HG03045 (cell line): ENCODE results near the gene ETS1.

Experiments used
- ATAC-seq: cut with Tn5 transposase; IDR thresholded peaks from one replicate; pipeline ENCODE4 v1.9.1; 2021; ENCODE audit warnings: mild to moderate bottlenecking, moderate library complexity; ENCODE audit not compliant: unreplicated experiment

The ETS1 gene

GRCh38 chr11:128548649-128549255 lies 38.6 kb downstream of the ETS1 start:
- no peak for ATAC-seq

- no peak for ATAC-seq
These were observed 39.3 kb downstream of the ETS1 start for GRCh38 chr11:128547946-128548648.

- no peak for ATAC-seq
These were observed 40.4 kb downstream of the ETS1 start for GRCh38 chr11:128546916-128547315.

GRCh38 chr11:128544471-128545051 lies 42.8 kb downstream of the ETS1 start:
- ATAC-seq: no peak

- ATAC-seq: no peak
These were observed 46.9 kb downstream of the ETS1 start for GRCh38 chr11:128540469-128540868.

- ATAC-seq: no peak
These were observed 50.9 kb downstream of the ETS1 start for GRCh38 chr11:128536506-128536905.

GRCh38 chr11:128535468-128536457 lies 51.6 kb downstream of the ETS1 start:
- no peak for ATAC-seq

- no peak for ATAC-seq
These were observed 53.9 kb downstream of the ETS1 start for GRCh38 chr11:128533472-128533871.

GRCh38 chr11:128532572-128533091 lies 54.7 kb downstream of the ETS1 start:
- ATAC-seq: no peak

GRCh38 chr11:128532016-128532571 lies 55.3 kb downstream of the ETS1 start:
- ATAC-seq: no peak

GRCh38 chr11:128531588-128531987 lies 55.8 kb downstream of the ETS1 start:
- no peak for ATAC-seq

GRCh38 chr11:128530118-128531074 lies 57.0 kb downstream of the ETS1 start:
- ATAC-seq: no peak

- ATAC-seq: no peak
These were observed 59.1 kb downstream of the ETS1 start for GRCh38 chr11:128528294-128528693.

GRCh38 chr11:128527046-128527445 lies 60.3 kb downstream of the ETS1 start:
- no peak for ATAC-seq

- ATAC-seq: no peak
These were observed 61.7 kb downstream of the ETS1 start for GRCh38 chr11:128525411-128526243.

- ATAC-seq: no peak
These were observed 63.2 kb downstream of the ETS1 start for GRCh38 chr11:128524172-128524571.

- ATAC-seq: no peak
These were observed 63.7 kb downstream of the ETS1 start for GRCh38 chr11:128523641-128524040.

GRCh38 chr11:128522943-128523518 lies 64.3 kb downstream of the ETS1 start:
- ATAC-seq: no peak
